HepG2 (cell line): ENCODE measurements around the gene FAM20A. TPM values are rescaled to one million over a fixed set of nuclear protein-coding genes. Genes with fewer than 3 reads are reported as not detected.

Experiments used
- ARHGAP35 ChIP-seq: sonication (generic); formaldehyde crosslinking; IDR thresholded peaks from 2 replicates; pipeline ENCODE4 v1.9.0; 2022; ENCODE audit warnings: mild to moderate bottlenecking, inconsistent platforms, moderate library complexity, missing genetic modification reagents, borderline replicate concordance
- DNMT3B ChIP-seq: conservative IDR thresholded peaks from 2 replicates; pipeline ENCODE4 v1.6.1; 2016; ENCODE audit warnings: missing biosample characterization, control low read depth
- KAT7 ChIP-seq: IDR thresholded peaks from 2 replicates; pipeline ENCODE4 v1.6.1; 2018; ENCODE audit warnings: borderline replicate concordance, missing compliant biosample characterization
- KDM2A ChIP-seq: sonication (generic); formaldehyde crosslinking; IDR thresholded peaks from 2 replicates; pipeline ENCODE4 v1.4.0; 2020; ENCODE audit warnings: low read depth, missing genetic modification reagents, borderline replicate concordance
- MTF2 ChIP-seq: sonication (generic); formaldehyde crosslinking; IDR thresholded peaks from 2 replicates; pipeline ENCODE4 v1.5.0; 2020; ENCODE audit warnings: missing genetic modification reagents, borderline replicate concordance
- NFE2L2 ChIP-seq: fragments of 150-350 bp; IDR thresholded peaks from 2 replicates; pipeline ENCODE4 v1.6.1; 2014; ENCODE audit warnings: low read length
- NPAS2 ChIP-seq: sonication (generic); formaldehyde crosslinking; IDR thresholded peaks from 2 replicates; pipeline ENCODE4 v1.8.0; 2022; ENCODE audit warnings: mild to moderate bottlenecking, missing genetic modification reagents, borderline replicate concordance
- TFDP1 ChIP-seq: IDR thresholded peaks from 2 replicates; pipeline ENCODE4 v1.6.1; 2016; ENCODE audit warnings: missing compliant biosample characterization, missing genetic modification reagents, borderline replicate concordance
- XBP1 ChIP-seq: sonication (generic); formaldehyde crosslinking; IDR thresholded peaks from 2 replicates; pipeline ENCODE4 v1.5.0; 2020; ENCODE audit warnings: missing genetic modification reagents
- YEATS2 ChIP-seq: sonication (generic); formaldehyde crosslinking; IDR thresholded peaks from 2 replicates; pipeline ENCODE4 v1.4.0; 2020; ENCODE audit warnings: missing genetic modification reagents, borderline replicate concordance
- ZFP90 ChIP-seq: sonication (generic); formaldehyde crosslinking; IDR thresholded peaks from 2 replicates; pipeline ENCODE4 v1.8.0; 2022; ENCODE audit warnings: missing genetic modification reagents, mild to moderate bottlenecking, inconsistent platforms, borderline replicate concordance
- ZKSCAN5 ChIP-seq: sonication (generic); formaldehyde crosslinking; IDR thresholded peaks from 2 replicates; pipeline ENCODE4 v1.5.1; 2020; ENCODE audit warnings: mild to moderate bottlenecking, missing genetic modification reagents
- ZNF382 ChIP-seq: sonication (generic); formaldehyde crosslinking; IDR thresholded peaks from 2 replicates; pipeline ENCODE4 v1.5.0; 2020; ENCODE audit warnings: missing genetic modification reagents, mild to moderate bottlenecking, borderline replicate concordance
- ZNF510 ChIP-seq: sonication (generic); formaldehyde crosslinking; IDR thresholded peaks from 2 replicates; pipeline ENCODE4 v1.4.0; 2020; ENCODE audit warnings: low read depth, mild to moderate bottlenecking, missing genetic modification reagents
- ZNF724P ChIP-seq: sonication (generic); formaldehyde crosslinking; IDR thresholded peaks from 2 replicates; pipeline ENCODE4 v1.8.0; 2022; ENCODE audit warnings: missing genetic modification reagents, borderline replicate concordance
- ZSCAN31 ChIP-seq: sonication (generic); formaldehyde crosslinking; IDR thresholded peaks from 2 replicates; pipeline ENCODE4 v1.5.0; 2020; ENCODE audit warnings: low read depth, mild to moderate bottlenecking, missing genetic modification reagents
- polyA plus RNA-seq, 8 experiments: library from polyadenylated mRNA; depleted of rRNA in 3 of 8; stranded (reverse) in 7 of 8; unstranded in 1 of 8; fragments of >200 nt; fragmentation: Illumina TruSeq in 4 of 8; extraction: Trizol in 4 of 8; gene quantifications; 2 replicates each; pipeline versions ENCODE4 v1.2.1 to v1.2.3, GENCODE V29; 2011 to 2016; ENCODE audit warnings: low read depth in 4 of 8, missing spikeins in 1 of 8, mixed read lengths in 1 of 8; ENCODE audit not compliant: insufficient read depth in 1 of 8
- total RNA-seq, 5 experiments: library from RNA; depleted of rRNA; stranded (reverse); fragments of >200 nt; fragmentation: Illumina TruSeq; extraction: Trizol; gene quantifications; 2 replicates each; pipeline ENCODE4 v1.2.3, GENCODE V29; 2016; ENCODE audit warnings: low read depth in 1 of 5
- TF ChIP-seq, protein P1 (sequence below): sonication (generic); formaldehyde crosslinking; IDR thresholded peaks from 2 replicates; pipeline ENCODE4 v1.4.0; 2020; ENCODE audit warnings: missing genetic modification reagents, mild to moderate bottlenecking, borderline replicate concordance
- TF ChIP-seq, protein P2 (sequence below): IDR thresholded peaks from 2 replicates; pipeline ENCODE4 v1.6.1; 2016; ENCODE audit warnings: mild to moderate bottlenecking
- TF ChIP-seq, protein P3 (sequence below): sonication (generic); formaldehyde crosslinking; IDR thresholded peaks from 2 replicates; pipeline ENCODE4 v1.4.0; 2020; ENCODE audit warnings: mild to moderate bottlenecking, missing genetic modification reagents
- TF ChIP-seq, protein P4 (sequence below): sonication (generic); formaldehyde crosslinking; IDR thresholded peaks from 2 replicates; pipeline ENCODE4 v1.4.0; 2020; ENCODE audit warnings: missing genetic modification reagents
- TF ChIP-seq, protein P5 (sequence below): sonication (generic); formaldehyde crosslinking; IDR thresholded peaks from 2 replicates; pipeline ENCODE4 v1.4.0; 2020; ENCODE audit warnings: low read depth, mild to moderate bottlenecking, missing genetic modification reagents

The FAM20A gene
- total and polyA plus RNA-seq, 2 of the 13 experiments (the other 11 are each of a cell fraction or from before 2014, with no cell fraction given) = 9.3 to 20.7 TPM

DNA sequence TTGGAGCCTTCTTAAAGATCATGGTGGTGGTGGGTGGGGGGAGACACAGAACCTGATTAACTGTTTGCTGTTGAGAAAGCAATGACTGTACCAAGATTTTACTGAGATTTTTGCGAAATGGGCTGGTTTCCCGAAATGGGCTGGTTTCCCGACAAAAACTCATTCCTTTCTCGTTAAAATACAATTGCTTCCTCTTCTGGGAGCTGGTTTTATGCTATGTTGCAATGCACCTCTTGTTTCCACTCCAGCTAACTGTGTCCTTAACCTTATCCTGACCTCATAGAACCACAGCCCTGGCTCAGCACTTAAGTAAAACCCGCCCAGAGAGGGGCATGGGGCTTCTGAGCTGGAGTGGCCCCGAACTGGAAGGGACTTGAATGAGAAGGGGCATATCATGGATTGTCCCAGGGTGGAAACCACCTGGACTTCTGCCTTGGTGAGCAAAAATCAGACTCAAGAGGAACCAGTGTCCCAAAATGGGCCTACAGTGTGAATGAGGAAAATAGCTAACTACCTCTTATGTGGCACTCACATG is 20.9 kb downstream of the FAM20A start (continued):
- no peak for TF ChIP-seq ZSCAN31 (CRISPR knock-in tag)
- TF ChIP-seq KDM2A (CRISPR knock-in tag) = peak; percentile 73
- TF ChIP-seq ZKSCAN5 (CRISPR knock-in tag) = no peak
- TF ChIP-seq ARHGAP35 (CRISPR knock-in tag) = no peak
- TF ChIP-seq ZFP90 (CRISPR knock-in tag) = no peak; the same call in 1 of the 2 replicates
- no peak for TF ChIP-seq YEATS2
- no peak for TF ChIP-seq NPAS2 (CRISPR knock-in tag)
- no peak for TF ChIP-seq TFDP1
- TF ChIP-seq XBP1 (CRISPR knock-in tag) = no peak
- no peak for TF ChIP-seq ZNF724P (CRISPR knock-in tag)
- no peak for TF ChIP-seq NFE2L2
- TF ChIP-seq ZNF382 (CRISPR knock-in tag) = no peak
- TF ChIP-seq, protein P1, sequence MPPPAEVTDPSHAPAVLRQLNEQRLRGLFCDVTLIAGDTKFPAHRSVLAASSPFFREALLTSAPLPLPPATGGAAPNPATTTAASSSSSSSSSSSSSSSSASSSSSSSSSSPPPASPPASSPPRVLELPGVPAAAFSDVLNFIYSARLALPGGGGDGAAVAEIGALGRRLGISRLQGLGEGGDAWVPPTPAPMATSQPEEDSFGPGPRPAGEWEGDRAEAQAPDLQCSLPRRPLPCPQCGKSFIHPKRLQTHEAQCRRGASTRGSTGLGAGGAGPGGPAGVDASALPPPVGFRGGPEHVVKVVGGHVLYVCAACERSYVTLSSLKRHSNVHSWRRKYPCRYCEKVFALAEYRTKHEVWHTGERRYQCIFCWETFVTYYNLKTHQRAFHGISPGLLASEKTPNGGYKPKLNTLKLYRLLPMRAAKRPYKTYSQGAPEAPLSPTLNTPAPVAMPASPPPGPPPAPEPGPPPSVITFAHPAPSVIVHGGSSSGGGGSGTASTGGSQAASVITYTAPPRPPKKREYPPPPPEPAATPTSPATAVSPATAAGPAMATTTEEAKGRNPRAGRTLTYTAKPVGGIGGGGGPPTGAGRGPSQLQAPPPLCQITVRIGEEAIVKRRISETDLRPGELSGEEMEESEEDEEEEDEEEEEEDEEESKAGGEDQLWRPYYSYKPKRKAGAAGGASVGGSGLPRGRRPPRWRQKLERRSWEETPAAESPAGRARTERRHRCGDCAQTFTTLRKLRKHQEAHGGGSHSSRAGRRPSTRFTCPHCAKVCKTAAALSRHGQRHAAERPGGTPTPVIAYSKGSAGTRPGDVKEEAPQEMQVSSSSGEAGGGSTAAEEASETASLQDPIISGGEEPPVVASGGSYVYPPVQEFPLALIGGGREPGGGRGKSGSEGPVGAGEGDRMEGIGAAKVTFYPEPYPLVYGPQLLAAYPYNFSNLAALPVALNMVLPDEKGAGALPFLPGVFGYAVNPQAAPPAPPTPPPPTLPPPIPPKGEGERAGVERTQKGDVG (CRISPR knock-in tag) = no peak
- TF ChIP-seq, protein P2, sequence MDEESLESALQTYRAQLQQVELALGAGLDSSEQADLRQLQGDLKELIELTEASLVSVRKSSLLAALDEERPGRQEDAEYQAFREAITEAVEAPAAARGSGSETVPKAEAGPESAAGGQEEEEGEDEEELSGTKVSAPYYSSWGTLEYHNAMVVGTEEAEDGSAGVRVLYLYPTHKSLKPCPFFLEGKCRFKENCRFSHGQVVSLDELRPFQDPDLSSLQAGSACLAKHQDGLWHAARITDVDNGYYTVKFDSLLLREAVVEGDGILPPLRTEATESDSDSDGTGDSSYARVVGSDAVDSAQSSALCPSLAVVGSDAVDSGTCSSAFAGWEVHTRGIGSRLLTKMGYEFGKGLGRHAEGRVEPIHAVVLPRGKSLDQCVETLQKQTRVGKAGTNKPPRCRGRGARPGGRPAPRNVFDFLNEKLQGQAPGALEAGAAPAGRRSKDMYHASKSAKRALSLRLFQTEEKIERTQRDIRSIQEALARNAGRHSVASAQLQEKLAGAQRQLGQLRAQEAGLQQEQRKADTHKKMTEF (CRISPR knock-in tag) = peak; percentile 90
- 0 out of 2 replicates have a peak, but pooled peaks have one; percentile 80 for TF ChIP-seq DNMT3B (CRISPR knock-in tag)
- TF ChIP-seq, protein P3, sequence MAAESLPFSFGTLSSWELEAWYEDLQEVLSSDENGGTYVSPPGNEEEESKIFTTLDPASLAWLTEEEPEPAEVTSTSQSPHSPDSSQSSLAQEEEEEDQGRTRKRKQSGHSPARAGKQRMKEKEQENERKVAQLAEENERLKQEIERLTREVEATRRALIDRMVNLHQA (CRISPR knock-in tag) = no peak
- TF ChIP-seq ZNF510 (CRISPR knock-in tag) = no peak
- TF ChIP-seq, protein P4, sequence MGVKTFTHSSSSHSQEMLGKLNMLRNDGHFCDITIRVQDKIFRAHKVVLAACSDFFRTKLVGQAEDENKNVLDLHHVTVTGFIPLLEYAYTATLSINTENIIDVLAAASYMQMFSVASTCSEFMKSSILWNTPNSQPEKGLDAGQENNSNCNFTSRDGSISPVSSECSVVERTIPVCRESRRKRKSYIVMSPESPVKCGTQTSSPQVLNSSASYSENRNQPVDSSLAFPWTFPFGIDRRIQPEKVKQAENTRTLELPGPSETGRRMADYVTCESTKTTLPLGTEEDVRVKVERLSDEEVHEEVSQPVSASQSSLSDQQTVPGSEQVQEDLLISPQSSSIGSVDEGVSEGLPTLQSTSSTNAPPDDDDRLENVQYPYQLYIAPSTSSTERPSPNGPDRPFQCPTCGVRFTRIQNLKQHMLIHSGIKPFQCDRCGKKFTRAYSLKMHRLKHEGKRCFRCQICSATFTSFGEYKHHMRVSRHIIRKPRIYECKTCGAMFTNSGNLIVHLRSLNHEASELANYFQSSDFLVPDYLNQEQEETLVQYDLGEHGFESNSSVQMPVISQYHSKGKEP = no peak
- TF ChIP-seq KAT7 = 0 out of 2 replicates have a peak, but pooled peaks have one; percentile 6
- TF ChIP-seq, protein P5, sequence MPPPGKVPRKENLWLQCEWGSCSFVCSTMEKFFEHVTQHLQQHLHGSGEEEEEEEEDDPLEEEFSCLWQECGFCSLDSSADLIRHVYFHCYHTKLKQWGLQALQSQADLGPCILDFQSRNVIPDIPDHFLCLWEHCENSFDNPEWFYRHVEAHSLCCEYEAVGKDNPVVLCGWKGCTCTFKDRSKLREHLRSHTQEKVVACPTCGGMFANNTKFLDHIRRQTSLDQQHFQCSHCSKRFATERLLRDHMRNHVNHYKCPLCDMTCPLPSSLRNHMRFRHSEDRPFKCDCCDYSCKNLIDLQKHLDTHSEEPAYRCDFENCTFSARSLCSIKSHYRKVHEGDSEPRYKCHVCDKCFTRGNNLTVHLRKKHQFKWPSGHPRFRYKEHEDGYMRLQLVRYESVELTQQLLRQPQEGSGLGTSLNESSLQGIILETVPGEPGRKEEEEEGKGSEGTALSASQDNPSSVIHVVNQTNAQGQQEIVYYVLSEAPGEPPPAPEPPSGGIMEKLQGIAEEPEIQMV (CRISPR knock-in tag) = no peak
- TF ChIP-seq MTF2 = no peak
